DOHH2 (cell line): Measurements from ENCODE around the gene DTNB.

Experiments
- H3F3A ChIP-seq: fragments of 200-600 bp; sonication (generic), shearing (Covaris generic); 2 replicates; pipeline ENCODE4 v1.6.0; 2016; ENCODE audit warnings: antibody characterized with exemption, mild to moderate bottlenecking; ENCODE audit not compliant: control insufficient read depth, insufficient read depth
- H3K27ac ChIP-seq: fragments of 200-600 bp; sonication (generic); 2 replicates; pipeline ENCODE4 v1.5.1; 2014; ENCODE audit warnings: low read depth, mild to moderate bottlenecking, low read length, moderate library complexity
- H3K27me3 ChIP-seq: fragments of 200-600 bp; sonication (generic); 2 replicates; pipeline ENCODE4 v1.6.1; 2014; ENCODE audit warnings: mild to moderate bottlenecking, low read length, mixed read lengths; ENCODE audit not compliant: control insufficient read depth
- H3K36me3 ChIP-seq: fragments of 200-600 bp; sonication (generic); 2 replicates; pipeline ENCODE4 v1.6.1; 2014; ENCODE audit warnings: mild to moderate bottlenecking, low read length, moderate library complexity, mixed read lengths; ENCODE audit not compliant: control insufficient read depth
- H3K4me1 ChIP-seq: fragments of 200-600 bp; sonication (generic); 2 replicates; pipeline ENCODE4 v1.6.1; 2014; ENCODE audit warnings: mild to moderate bottlenecking, low read length, mixed read lengths; ENCODE audit not compliant: control insufficient read depth
- H3K4me2 ChIP-seq: fragments of 200-600 bp; sonication (generic); 2 replicates; pipeline ENCODE4 v1.6.0; 2014; ENCODE audit warnings: mild to moderate bottlenecking, low read length, moderate library complexity
- H3K4me3 ChIP-seq: fragments of 200-600 bp; sonication (generic); 2 replicates; pipeline ENCODE4 v1.5.1; 2014; ENCODE audit warnings: mild to moderate bottlenecking, low read length, mixed read lengths
- H3K79me2 ChIP-seq: fragments of 200-600 bp; sonication (generic); 2 replicates; pipeline ENCODE4 v1.6.1; 2014; ENCODE audit warnings: mild to moderate bottlenecking, low read length, mixed read lengths; ENCODE audit not compliant: control insufficient read depth
- H3K9me2 ChIP-seq: fragments of 200-600 bp; sonication (generic); replicated peaks from 2 replicates; pipeline ENCODE4 v1.6.1; 2014; ENCODE audit warnings: mild to moderate bottlenecking, low read length, mixed read lengths; ENCODE audit not compliant: control insufficient read depth
- H3K9me3 ChIP-seq: fragments of 200-600 bp; sonication (generic); 2 replicates; pipeline ENCODE4 v1.6.1; 2014; ENCODE audit warnings: antibody characterized with exemption, low read length, mixed read lengths; ENCODE audit not compliant: control insufficient read depth, insufficient read depth
- H4K20me1 ChIP-seq: fragments of 200-600 bp; sonication (generic); 2 replicates; pipeline ENCODE4 v1.6.0; 2014; ENCODE audit warnings: low read depth, mild to moderate bottlenecking, antibody characterized with exemption, low read length, moderate library complexity; ENCODE audit not compliant: control insufficient read depth, insufficient read depth
- CTCF ChIP-seq: fragments of 200-600 bp; sonication (generic); IDR thresholded peaks from one replicate; pipeline ENCODE4 v1.5.1; 2014; ENCODE audit warnings: antibody characterized with exemption, mild to moderate bottlenecking, low read depth, low read length; ENCODE audit not compliant: poor library complexity, severe bottlenecking
- EZH2phosphoT487 ChIP-seq: fragments of 200-600 bp; sonication (generic); IDR thresholded peaks from 2 replicates; pipeline ENCODE4 v1.6.1; 2017; ENCODE audit warnings: borderline replicate concordance, mild to moderate bottlenecking, antibody characterized with exemption, low read length, moderate library complexity, mixed read lengths

The DTNB gene

GRCh38 chr2:25444608-25445270, 228.6 kb downstream of the DTNB start:
- Histone ChIP-seq H3K4me2 (no peak overlapping the region), H3K27me3 (no peaks in the 10 kb centered on the region), H3K9me3 (no peaks in the 10 kb centered on the region), H3K4me1 (peaks cover 10% of the 10 kb centered on the region), H3K27ac (no peak overlapping the region), H3K4me3 (no peak overlapping the region), H3K79me2 (no peaks in the 10 kb centered on the region), H4K20me1 (no peaks in the 10 kb centered on the region), H3K9me2 (no peaks in the 10 kb centered on the region), H3K36me3 (no peaks in the 10 kb centered on the region), H3F3A (no peaks in the 10 kb centered on the region)
- TF ChIP-seq EZH2phosphoT487 (no peak), CTCF (no peak)

- TF ChIP-seq CTCF (no peak), EZH2phosphoT487 (no peak)
- Histone ChIP-seq H3K9me2 (no peaks in the 10 kb centered on the region), H3F3A (no peaks in the 10 kb centered on the region), H3K9me3 (no peaks in the 10 kb centered on the region), H3K4me1 (peaks cover 10% of the 10 kb centered on the region), H3K4me2 (no peak overlapping the region), H3K27me3 (no peaks in the 10 kb centered on the region), H4K20me1 (no peaks in the 10 kb centered on the region), H3K4me3 (no peak overlapping the region), H3K36me3 (no peaks in the 10 kb centered on the region), H3K27ac (no peak overlapping the region), H3K79me2 (no peaks in the 10 kb centered on the region)
Measured at GRCh38 chr2:25443766-25444165, 229.6 kb downstream of the DTNB start.

GRCh38 chr2:25441353-25441752, 232.0 kb downstream of the DTNB start:
- no peak for TF ChIP-seq CTCF
- TF ChIP-seq EZH2phosphoT487: no peak
- Histone ChIP-seq H3K9me2 (no peaks in the 10 kb centered on the region), H3K4me2 (no peak overlapping the region), H3K79me2 (no peaks in the 10 kb centered on the region), H3K4me1 (peaks cover 5% of the 10 kb centered on the region), H3K9me3 (no peaks in the 10 kb centered on the region), H3F3A (no peaks in the 10 kb centered on the region), H3K36me3 (no peaks in the 10 kb centered on the region), H4K20me1 (no peaks in the 10 kb centered on the region), H3K27me3 (no peaks in the 10 kb centered on the region), H3K4me3 (no peak overlapping the region), H3K27ac (no peak overlapping the region)
